Transverse colon (tissue), 3 donors: ENCODE results near the gene ADGRA1.

Experiments used
- CTCF ChIP-seq, 5 experiments: fragments of 200-600 bp in 3 of 5; fragments of 450-650 bp in 2 of 5; sonication (generic) in 3 of 5; IDR thresholded peaks; 1 replicate in 2 of 5; 2 replicates in 3 of 5; pipeline ENCODE4 v1.5.1; 2016 to 2017; ENCODE audit warnings: antibody characterized with exemption in 5 of 5, inconsistent platforms in 3 of 5, mild to moderate bottlenecking in 2 of 5, moderate library complexity in 1 of 5
- EP300 ChIP-seq: sonication (generic); formaldehyde crosslinking; IDR thresholded peaks from one replicate; pipeline ENCODE4 v1.6.1; 2017; ENCODE audit warnings: antibody characterized with exemption, low read depth
- POLR2A ChIP-seq: fragments of 450-650 bp; IDR thresholded peaks from one replicate; pipeline ENCODE4 v1.6.1; 2016; ENCODE audit warnings: antibody characterized with exemption, mild to moderate bottlenecking, moderate library complexity

GRCh38 chr10:133123746-133124356, 36.1 kb downstream of the ADGRA1 start:
- no peak for TF ChIP-seq POLR2A
- TF ChIP-seq CTCF (IDR thresholded peaks at IDR 0.05), result no peak
- TF ChIP-seq EP300, result no peak
